Measurements from ENCODE around the gene DMTF1. TPM values are rescaled to one million over a fixed set of nuclear protein-coding genes. Genes with fewer than 3 reads are reported as not detected.

Gene DMTF1
- total RNA-seq, 3 donors from 2014 or later, result 85.9 to 185 (median 118) TPM

DNA sequence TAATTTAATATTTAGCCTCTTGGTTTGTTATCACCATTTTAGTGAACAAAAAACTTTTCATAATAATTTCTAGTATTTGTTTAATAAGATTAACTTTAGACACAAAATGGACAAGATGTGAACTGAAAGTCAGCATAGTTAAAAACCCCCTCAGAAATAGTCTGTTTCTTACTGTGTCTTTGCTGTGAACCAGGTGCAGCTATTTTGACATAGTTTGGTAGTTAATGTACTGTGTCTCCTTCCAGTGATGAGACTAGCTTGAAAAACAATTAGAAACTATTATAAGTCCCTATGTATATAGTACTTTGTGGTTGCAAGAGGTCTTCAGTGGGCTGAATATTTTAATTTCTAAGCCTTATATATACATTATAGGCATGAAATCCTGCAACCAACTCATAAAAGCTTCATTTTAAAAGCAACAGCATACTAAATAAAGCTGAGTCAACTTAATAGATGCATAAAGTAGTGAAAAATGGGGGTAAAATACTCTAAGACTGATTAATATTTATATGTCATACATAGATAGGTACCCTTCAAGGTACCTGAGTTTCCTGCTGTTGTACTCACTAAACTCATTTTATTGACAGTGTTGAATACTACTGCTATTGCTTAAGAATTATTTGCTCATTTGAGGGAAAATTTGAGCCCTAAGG is 19.2 kb downstream of the DMTF1 start:
- Histone ChIP-seq H3K27me3 (no peaks in the 10 kb centered on the region), H3K9me3 (no peaks in the 10 kb centered on the region), H3K4me3 (no peak overlapping the region), H3K27ac (no peak overlapping the region), H3K36me3 (peaks cover 12% of the 10 kb centered on the region), H3K4me1 (no peaks in the 10 kb centered on the region)
- no peak for TF ChIP-seq POLR2A (IDR thresholded peaks at IDR 0.05)
- TF ChIP-seq, protein P1, sequence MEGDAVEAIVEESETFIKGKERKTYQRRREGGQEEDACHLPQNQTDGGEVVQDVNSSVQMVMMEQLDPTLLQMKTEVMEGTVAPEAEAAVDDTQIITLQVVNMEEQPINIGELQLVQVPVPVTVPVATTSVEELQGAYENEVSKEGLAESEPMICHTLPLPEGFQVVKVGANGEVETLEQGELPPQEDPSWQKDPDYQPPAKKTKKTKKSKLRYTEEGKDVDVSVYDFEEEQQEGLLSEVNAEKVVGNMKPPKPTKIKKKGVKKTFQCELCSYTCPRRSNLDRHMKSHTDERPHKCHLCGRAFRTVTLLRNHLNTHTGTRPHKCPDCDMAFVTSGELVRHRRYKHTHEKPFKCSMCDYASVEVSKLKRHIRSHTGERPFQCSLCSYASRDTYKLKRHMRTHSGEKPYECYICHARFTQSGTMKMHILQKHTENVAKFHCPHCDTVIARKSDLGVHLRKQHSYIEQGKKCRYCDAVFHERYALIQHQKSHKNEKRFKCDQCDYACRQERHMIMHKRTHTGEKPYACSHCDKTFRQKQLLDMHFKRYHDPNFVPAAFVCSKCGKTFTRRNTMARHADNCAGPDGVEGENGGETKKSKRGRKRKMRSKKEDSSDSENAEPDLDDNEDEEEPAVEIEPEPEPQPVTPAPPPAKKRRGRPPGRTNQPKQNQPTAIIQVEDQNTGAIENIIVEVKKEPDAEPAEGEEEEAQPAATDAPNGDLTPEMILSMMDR (IDR thresholded peaks at IDR 0.05), result no peak
- intact Hi-C loops (cut with DNase I; ENCODE audit: low total_unique reads), result no loop called here
- no peak for DNase-seq (ENCODE audit: low spot score in 2 of 2)

DNA sequence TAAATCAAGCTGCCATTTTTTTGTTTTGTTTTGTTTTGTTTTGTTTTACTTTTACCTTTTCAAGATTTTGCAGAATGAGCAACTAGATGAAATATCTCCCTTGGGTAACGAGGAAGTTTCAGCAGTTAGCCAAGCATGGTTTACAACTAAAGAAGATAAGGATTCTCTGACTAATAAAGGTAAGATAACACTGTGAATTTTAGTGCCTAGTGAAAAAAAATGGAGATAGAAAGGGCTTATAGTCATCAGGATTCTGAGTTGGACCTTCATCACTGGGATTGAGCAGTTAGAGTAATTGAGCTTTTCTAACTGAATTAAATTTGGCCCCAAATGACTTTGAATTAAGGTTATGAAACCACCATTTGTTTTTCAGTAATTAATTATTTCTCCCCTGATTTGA is 21.2 kb downstream of the DMTF1 start:
- Histone ChIP-seq H3K4me1 (no peaks in the 10 kb centered on the region), H3K27ac (no peak overlapping the region), H3K27me3 (no peaks in the 10 kb centered on the region), H3K36me3 (peaks cover 8% of the 10 kb centered on the region), H3K4me3 (no peak overlapping the region), H3K9me3 (no peaks in the 10 kb centered on the region)
- TF ChIP-seq POLR2AphosphoS5 (IDR thresholded peaks at IDR 0.05) (no peak), POLR2A (IDR thresholded peaks at IDR 0.05) (no peak)
- TF ChIP-seq, protein P1 (IDR thresholded peaks at IDR 0.05), result no peak
- intact Hi-C loops (cut with DNase I; ENCODE audit: low total_unique reads), result no loop called here
- no peak for DNase-seq (ENCODE audit: low spot score in 2 of 2)

DNA sequence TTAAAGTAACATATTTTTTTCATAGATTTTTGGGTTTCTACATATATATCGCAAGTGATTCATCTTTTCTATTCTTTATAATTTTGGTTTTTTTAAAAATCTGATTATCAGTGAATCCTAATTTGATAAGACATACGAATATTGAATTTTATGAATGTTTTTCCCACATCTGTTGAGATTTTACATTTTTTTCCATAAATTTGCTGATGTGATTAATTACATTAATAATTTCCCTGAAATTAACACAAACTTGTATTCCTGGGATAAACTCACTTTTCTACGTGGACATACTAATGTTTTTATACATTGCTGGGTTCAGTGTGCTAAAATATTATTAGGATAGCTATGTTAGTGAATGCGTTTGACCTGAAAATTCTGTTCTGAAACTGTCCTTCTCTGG is 26.1 kb downstream of the DMTF1 start:
- intact Hi-C loops (cut with DNase I; ENCODE audit: low total_unique reads), result no loop called here
- Histone ChIP-seq H3K27ac (no peak overlapping the region), H3K4me3 (no peak overlapping the region), H3K4me1 (no peaks in the 10 kb centered on the region), H3K9me3 (no peaks in the 10 kb centered on the region), H3K27me3 (no peaks in the 10 kb centered on the region), H3K36me3 (no peaks in the 10 kb centered on the region)
- DNase-seq (ENCODE audit: low spot score in 2 of 2), result no peak
- TF ChIP-seq POLR2AphosphoS5 (IDR thresholded peaks at IDR 0.05), result no peak
- TF ChIP-seq, protein P1 (IDR thresholded peaks at IDR 0.05), result no peak
- TF ChIP-seq POLR2A (IDR thresholded peaks at IDR 0.05), result no peak

DNA sequence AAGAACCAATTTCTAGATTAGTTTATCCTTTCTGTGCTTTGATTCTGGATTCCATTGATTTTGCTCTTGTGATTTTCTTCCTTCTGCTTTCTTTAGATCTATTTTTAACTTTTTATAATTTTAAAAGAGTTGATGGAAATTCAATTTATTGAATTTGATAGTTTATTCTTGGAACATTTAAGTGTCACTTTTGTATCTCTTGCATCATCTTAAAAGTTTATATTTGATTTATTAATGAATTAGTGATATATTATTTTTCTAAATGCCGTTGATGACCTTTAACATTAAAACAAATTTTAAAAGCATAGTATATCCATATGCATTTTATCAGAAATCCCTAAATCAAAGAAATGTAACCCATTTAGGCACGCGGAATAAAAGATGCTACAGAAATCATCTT is 26.9 kb downstream of the DMTF1 start:
- Histone ChIP-seq H3K4me3 (no peak overlapping the region), H3K36me3 (no peaks in the 10 kb centered on the region), H3K27ac (no peak overlapping the region), H3K4me1 (no peaks in the 10 kb centered on the region), H3K27me3 (no peaks in the 10 kb centered on the region), H3K9me3 (no peaks in the 10 kb centered on the region)
- no peak for TF ChIP-seq POLR2AphosphoS5 (IDR thresholded peaks at IDR 0.05)
- TF ChIP-seq, protein P1 (IDR thresholded peaks at IDR 0.05), result no peak
- no peak for TF ChIP-seq POLR2A (IDR thresholded peaks at IDR 0.05)
- intact Hi-C loops (cut with DNase I; ENCODE audit: low total_unique reads), result no loop called here
- no peak for DNase-seq (ENCODE audit: low spot score in 2 of 2)

DNA sequence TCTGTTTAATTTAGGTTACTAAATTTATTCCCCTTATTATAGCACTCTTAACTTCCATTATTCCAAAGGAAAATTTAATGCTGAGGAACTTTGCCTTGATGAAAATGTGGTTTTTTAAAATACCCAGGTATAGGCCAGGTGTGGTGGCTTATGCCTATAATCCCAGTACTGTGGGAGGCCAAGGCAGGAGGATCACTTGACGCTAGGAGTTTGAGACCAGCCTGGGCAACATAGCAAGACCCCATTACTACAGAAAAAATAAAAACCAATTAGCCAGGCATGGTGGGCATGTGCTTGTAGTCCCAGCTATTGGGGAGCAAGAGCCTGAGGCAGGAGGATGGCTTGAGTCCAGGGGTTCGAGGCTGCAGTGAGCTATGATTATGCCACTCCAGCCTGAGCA is 34.9 kb downstream of the DMTF1 start:
- no peak for DNase-seq (ENCODE audit: low spot score in 2 of 2)
- H3K27ac ChIP-seq, result no peak overlapping the region
- intact Hi-C loops (cut with DNase I; ENCODE audit: low total_unique reads), result no loop called here
- no peaks in the 10 kb centered on the region for H3K36me3 ChIP-seq
- TF ChIP-seq POLR2A (IDR thresholded peaks at IDR 0.05) (no peak), POLR2AphosphoS5 (IDR thresholded peaks at IDR 0.05) (no peak)
- TF ChIP-seq, protein P1 (IDR thresholded peaks at IDR 0.05), result no peak
- no peaks in the 10 kb centered on the region for H3K4me1 ChIP-seq
- no peaks in the 10 kb centered on the region for H3K9me3 ChIP-seq
- H3K27me3 ChIP-seq, result no peaks in the 10 kb centered on the region
- H3K4me3 ChIP-seq, result no peak overlapping the region
